HepG2 (cell line): ENCODE results near the gene C9orf78. TPM values are rescaled to one million over a fixed set of nuclear protein-coding genes. Genes with fewer than 3 reads are reported as not detected.

Source experiments
- ATAC-seq: fragments of 200-7000 bp; cut with Tn5 transposase; 3 replicates; pipeline ENCODE4 v1.9.1; 2020; ENCODE audit warnings: mild to moderate bottlenecking, moderate library complexity
- BruUV-seq: library from RNA; stranded (reverse); fragments of 400-500 nt; replicated peaks from 2 replicates; lab custom pipeline; 2021; lab: Mats Ljungman, UMichigan
- CTCF ChIA-PET: fragments of 300-600 bp; formaldehyde crosslinking; extraction: SDS; loops from one replicate; lab custom pipeline; 2021; ENCODE audit warnings: low total read pairs, inconsistent platforms, low intra/inter-chr PET ratio; lab: Yijun Ruan, JAX
- POLR2A ChIA-PET: fragments of 350-600 bp; sonication (Branson Sonifier 250); formaldehyde crosslinking; loops from one replicate; lab custom pipeline; 2020; ENCODE audit warnings: antibody characterized with exemption, inconsistent platforms; lab: Yijun Ruan, JAX
- DNase-seq: peaks from one replicate; pipeline ENCODE4 v3.0.0-alpha.2; 2015; ENCODE audit warnings: low spot score
- FAIRE-seq: peaks from 3 replicates; lab custom pipeline; 2011; peaks lifted over from hg19 to GRCh38; lab: Jason Lieb, UNC
- H2AFZ ChIP-seq: one replicate; pipeline ENCODE4 v1.6.1; 2011; ENCODE audit warnings: low read length, inconsistent platforms
- H3K27ac ChIP-seq: fragments of 300-600 bp; 3 replicates; pipeline ENCODE4 v1.8.0; 2011; ENCODE audit warnings: mixed run types, mild to moderate bottlenecking, mixed read lengths, low read length, inconsistent platforms; ENCODE audit not compliant: insufficient read depth; ENCODE audit errors: extremely low read length
- H3K27me3 ChIP-seq, 2 experiments: fragments of 200-600 bp in 1 of 2; 2 replicates in 1 of 2; 3 replicates in 1 of 2; pipeline versions ENCODE4 v1.6.0 to v1.8.0; 2011; ENCODE audit warnings: low read length in 2 of 2, mild to moderate bottlenecking in 2 of 2, moderate library complexity in 2 of 2, inconsistent platforms in 1 of 2; ENCODE audit not compliant: insufficient read depth in 2 of 2, control insufficient read depth in 1 of 2
- H3K36me3 ChIP-seq, 2 experiments: fragments of 200-600 bp in 1 of 2; replicated peaks in 1 of 2; 2 replicates in 1 of 2; 3 replicates in 1 of 2; pipeline versions ENCODE4 v1.5.1 to v1.8.0; 2011; ENCODE audit warnings: low read length in 2 of 2, inconsistent platforms in 1 of 2; ENCODE audit not compliant: insufficient read depth in 2 of 2, control insufficient read depth in 1 of 2
- H3K4me1 ChIP-seq: 2 replicates; pipeline ENCODE4 v1.5.1; 2012; ENCODE audit warnings: low read length, inconsistent platforms; ENCODE audit not compliant: insufficient read depth
- H3K4me2 ChIP-seq: 2 replicates; pipeline ENCODE4 v1.6.0; 2011; ENCODE audit warnings: low read depth, low read length, inconsistent platforms
- H3K4me3 ChIP-seq, 3 experiments: fragments of 200-600 bp in 1 of 3; sonication (generic), shearing (Covaris generic) in 1 of 3; replicated peaks in 1 of 3; 2 replicates each; pipeline ENCODE4 v1.5.1; 2011 to 2016; ENCODE audit warnings: low read length in 3 of 3, inconsistent platforms in 2 of 3, low read depth in 2 of 3, mild to moderate bottlenecking in 2 of 3, control low read depth in 1 of 3, mixed read lengths in 1 of 3; ENCODE audit not compliant: insufficient read depth in 1 of 3
- H3K79me2 ChIP-seq: one replicate; pipeline ENCODE4 v1.6.1; 2011; ENCODE audit warnings: low read length, inconsistent platforms; ENCODE audit not compliant: insufficient read depth
- H3K9ac ChIP-seq: 2 replicates; pipeline ENCODE4 v1.6.0; 2011; ENCODE audit warnings: mild to moderate bottlenecking, low read depth, low read length, inconsistent platforms; ENCODE audit not compliant: insufficient read depth
- H3K9me3 ChIP-seq: 2 replicates; pipeline ENCODE4 v1.5.1; 2012; ENCODE audit warnings: mild to moderate bottlenecking, low read length
- H4K20me1 ChIP-seq: 2 replicates; pipeline ENCODE4 v1.6.0; 2011; ENCODE audit warnings: inconsistent platforms, mild to moderate bottlenecking, low read length, moderate library complexity; ENCODE audit not compliant: insufficient read depth
- HOXA9 ChIP-seq: sonication (generic); formaldehyde crosslinking; IDR thresholded peaks from 2 replicates; pipeline ENCODE4 v1.8.1; 2022; ENCODE audit warnings: missing genetic modification reagents, mild to moderate bottlenecking, moderate library complexity, borderline replicate concordance
- JUNB ChIP-seq: sonication (generic); formaldehyde crosslinking; IDR thresholded peaks from 2 replicates; pipeline ENCODE4 v1.8.0; 2022; ENCODE audit warnings: missing genetic modification reagents, mild to moderate bottlenecking, borderline replicate concordance
- JUND ChIP-seq: sonication (generic); formaldehyde crosslinking; IDR thresholded peaks from 2 replicates; pipeline ENCODE4 v1.8.0; 2022; ENCODE audit warnings: mild to moderate bottlenecking, missing genetic modification reagents
- MED1 ChIP-seq: sonication (generic); formaldehyde crosslinking; IDR thresholded peaks from 2 replicates; pipeline ENCODE4 v1.4.0; 2020; ENCODE audit warnings: missing genetic modification reagents
- MYNN ChIP-seq: sonication (generic); formaldehyde crosslinking; IDR thresholded peaks from 2 replicates; pipeline ENCODE4 v1.4.0; 2020; ENCODE audit warnings: mild to moderate bottlenecking, low read depth, missing genetic modification reagents
- NCOA1 ChIP-seq: sonication (generic); formaldehyde crosslinking; IDR thresholded peaks from 2 replicates; pipeline ENCODE4 v1.9.0; 2021; ENCODE audit warnings: missing genetic modification reagents
- NR1H2 ChIP-seq: sonication (generic); formaldehyde crosslinking; IDR thresholded peaks from 2 replicates; pipeline ENCODE4 v1.8.1; 2022; ENCODE audit warnings: low read depth, missing genetic modification reagents, borderline replicate concordance
- NRL ChIP-seq: sonication (generic); formaldehyde crosslinking; IDR thresholded peaks from 2 replicates; pipeline ENCODE4 v1.5.0; 2020; ENCODE audit warnings: missing genetic modification reagents, mild to moderate bottlenecking, moderate library complexity, borderline replicate concordance
- SRSF1 ChIP-seq: fragments of 200-400 bp; formaldehyde crosslinking; optimal IDR thresholded peaks from 2 replicates; pipeline ENCODE3; 2017; ENCODE audit warnings: mild to moderate bottlenecking, low read depth, low read length, moderate library complexity
- TARDBP ChIP-seq: sonication (generic); formaldehyde crosslinking; IDR thresholded peaks from 2 replicates; pipeline ENCODE4 v1.8.0; 2022; ENCODE audit warnings: mild to moderate bottlenecking, missing genetic modification reagents
- ZNF317 ChIP-seq: sonication (generic); formaldehyde crosslinking; IDR thresholded peaks from 2 replicates; pipeline ENCODE4 v1.5.0; 2020; ENCODE audit warnings: mild to moderate bottlenecking, missing genetic modification reagents
- ZNF44 ChIP-seq: sonication (generic); formaldehyde crosslinking; IDR thresholded peaks from 2 replicates; pipeline ENCODE4 v1.5.1; 2020; ENCODE audit warnings: mild to moderate bottlenecking, missing genetic modification reagents
- ZNF446 ChIP-seq: sonication (generic); formaldehyde crosslinking; IDR thresholded peaks from 2 replicates; pipeline ENCODE4 v1.5.0; 2020; ENCODE audit warnings: mild to moderate bottlenecking, missing genetic modification reagents
- WGBS: methylation state at CpG from one replicate; pipeline ENCODE4 v1.1.6; 2017; ENCODE audit warnings: low lambda C conversion rate; 5-methylcytosine and 5-hydroxymethylcytosine counted together
- in situ Hi-C: cut with HindIII; loops from 2 replicates; pipeline ENCODE4 v1.10.0; 2017; ENCODE audit warnings: low pct_unique_long_range_greater_than_20kb; ENCODE audit not compliant: extremely low pct_ligation_motif_present
- intact Hi-C: fragments of 100-400 bp; cut with micrococcal nuclease; formaldehyde crosslinking; loops from one replicate; pipeline ENCODE4 v1.10.0; 2022; ENCODE audit not compliant: unreplicated experiment
- polyA plus RNA-seq, 8 experiments: library from polyadenylated mRNA; depleted of rRNA in 3 of 8; stranded (reverse) in 7 of 8; unstranded in 1 of 8; fragments of >200 nt; fragmentation: Illumina TruSeq in 4 of 8; extraction: Trizol in 4 of 8; gene quantifications; 2 replicates each; pipeline versions ENCODE4 v1.2.1 to v1.2.3, GENCODE V29; 2011 to 2016; ENCODE audit warnings: low read depth in 4 of 8, missing spikeins in 1 of 8, mixed read lengths in 1 of 8; ENCODE audit not compliant: insufficient read depth in 1 of 8
- total RNA-seq, 5 experiments: library from RNA; depleted of rRNA; stranded (reverse); fragments of >200 nt; fragmentation: Illumina TruSeq; extraction: Trizol; gene quantifications; 2 replicates each; pipeline ENCODE4 v1.2.3, GENCODE V29; 2016; ENCODE audit warnings: low read depth in 1 of 5
- TF ChIP-seq, protein P1 (sequence below): sonication (generic); formaldehyde crosslinking; IDR thresholded peaks from 2 replicates; pipeline ENCODE4 v1.5.1; 2020; ENCODE audit warnings: missing genetic modification reagents, mild to moderate bottlenecking, borderline replicate concordance
- TF ChIP-seq, protein P2 (sequence below): sonication (generic); formaldehyde crosslinking; IDR thresholded peaks from 2 replicates; pipeline ENCODE4 v1.4.0; 2020; ENCODE audit warnings: missing genetic modification reagents, low read depth, mild to moderate bottlenecking, borderline replicate concordance
- TF ChIP-seq, protein P3 (sequence below): sonication (generic); formaldehyde crosslinking; IDR thresholded peaks from 2 replicates; pipeline ENCODE4 v1.5.0; 2020; ENCODE audit warnings: missing genetic modification reagents
- TF ChIP-seq, protein P4 (sequence below): sonication (generic); formaldehyde crosslinking; IDR thresholded peaks from 2 replicates; pipeline ENCODE4 v1.8.1; 2022; ENCODE audit warnings: low read depth, mild to moderate bottlenecking, missing genetic modification reagents

C9orf78 gene
- total and polyA plus RNA-seq, 2 of the 13 experiments (the other 11 are each of a cell fraction or from before 2014, with no cell fraction given): 18.4 to 35.5 TPM

DNA sequence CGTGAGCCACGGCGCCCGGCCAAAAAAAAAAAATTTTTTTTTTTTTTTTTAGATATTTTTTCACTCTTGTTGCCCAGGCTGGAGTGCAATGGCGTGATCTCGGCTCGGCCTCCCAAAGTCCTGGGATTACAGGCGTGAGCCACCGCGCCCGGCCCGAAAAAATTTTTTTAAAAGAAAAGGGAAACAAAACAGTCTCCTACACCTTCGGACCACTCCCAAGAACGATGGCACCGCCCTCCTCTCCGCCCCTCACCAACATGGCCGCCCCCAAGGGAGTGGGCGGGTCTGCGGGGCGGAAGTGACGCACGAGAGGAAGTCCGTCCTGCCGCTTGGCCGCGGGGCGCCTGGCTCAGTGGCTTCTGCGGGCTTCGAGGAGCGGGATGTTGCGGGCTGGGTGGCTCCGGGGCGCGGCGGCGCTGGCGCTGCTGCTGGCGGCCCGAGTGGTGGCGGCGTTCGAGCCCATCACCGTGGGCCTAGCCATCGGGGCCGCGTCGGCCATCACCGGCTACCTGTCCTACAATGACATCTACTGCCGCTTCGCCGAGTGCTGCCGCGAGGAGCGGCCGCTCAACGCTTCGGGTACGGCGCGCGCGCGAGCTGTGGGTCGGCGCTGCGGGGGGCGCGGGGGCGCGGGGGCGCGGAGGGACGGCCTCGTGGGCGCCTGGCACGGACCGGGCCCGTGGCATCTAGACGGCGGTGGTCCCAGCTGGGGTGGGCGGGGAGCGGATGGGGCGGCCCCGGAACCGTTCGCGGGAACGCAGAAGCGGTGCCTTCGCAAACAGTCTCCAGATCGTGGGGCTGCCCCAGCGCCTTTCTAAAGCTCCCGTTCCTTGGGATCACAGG, 32.0 kb downstream of the C9orf78 start, which contains the start of gene TOR1B:
Gene TOR1B (plus strand): TSS at position 352 of the 843 bp plus-strand sequence. CDS start 29 bp downstream, at position 381.
- ATAC-seq: peak; percentile 92
- in situ Hi-C loops: no loop called here
- TF ChIP-seq, protein P1, sequence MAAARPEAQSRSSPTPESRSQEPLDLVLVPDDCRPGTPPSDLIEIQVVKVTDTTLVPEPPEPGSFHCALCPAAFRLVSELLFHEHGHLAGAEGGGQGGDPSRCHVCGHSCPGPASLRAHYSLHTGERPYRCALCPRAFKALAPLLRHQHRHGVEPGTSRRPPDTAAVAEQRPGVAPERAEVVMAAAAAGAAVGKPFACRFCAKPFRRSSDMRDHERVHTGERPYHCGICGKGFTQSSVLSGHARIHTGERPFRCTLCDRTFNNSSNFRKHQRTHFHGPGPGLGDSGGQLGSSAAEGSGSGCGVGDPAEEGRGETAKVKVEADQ (CRISPR knock-in tag): no peak; the same call in 1 of the 2 replicates
- no peak for TF ChIP-seq MYNN (CRISPR knock-in tag)
- TF ChIP-seq ZNF446: peak; percentile 77; the same call in 1 of the 2 replicates
- TF ChIP-seq, protein P2, sequence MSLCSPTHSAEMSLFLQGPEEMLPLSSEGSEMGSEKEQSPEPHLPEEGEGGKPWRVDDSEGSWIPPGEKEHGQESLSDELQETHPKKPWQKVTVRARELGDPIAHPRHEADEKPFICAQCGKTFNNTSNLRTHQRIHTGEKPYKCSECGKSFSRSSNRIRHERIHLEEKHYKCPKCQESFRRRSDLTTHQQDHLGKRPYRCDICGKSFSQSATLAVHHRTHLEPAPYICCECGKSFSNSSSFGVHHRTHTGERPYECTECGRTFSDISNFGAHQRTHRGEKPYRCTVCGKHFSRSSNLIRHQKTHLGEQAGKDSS: peak; percentile 47; the same call in 1 of the 2 replicates
- no peak for TF ChIP-seq JUND
- TF ChIP-seq, protein P3, sequence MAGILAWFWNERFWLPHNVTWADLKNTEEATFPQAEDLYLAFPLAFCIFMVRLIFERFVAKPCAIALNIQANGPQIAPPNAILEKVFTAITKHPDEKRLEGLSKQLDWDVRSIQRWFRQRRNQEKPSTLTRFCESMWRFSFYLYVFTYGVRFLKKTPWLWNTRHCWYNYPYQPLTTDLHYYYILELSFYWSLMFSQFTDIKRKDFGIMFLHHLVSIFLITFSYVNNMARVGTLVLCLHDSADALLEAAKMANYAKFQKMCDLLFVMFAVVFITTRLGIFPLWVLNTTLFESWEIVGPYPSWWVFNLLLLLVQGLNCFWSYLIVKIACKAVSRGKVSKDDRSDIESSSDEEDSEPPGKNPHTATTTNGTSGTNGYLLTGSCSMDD (CRISPR knock-in tag): no peak
- no peak for TF ChIP-seq JUNB (CRISPR knock-in tag)
- TF ChIP-seq ZNF44 (CRISPR knock-in tag): no peak
- no peak for TF ChIP-seq SRSF1
- peak; percentile 54 for TF ChIP-seq MED1
- TF ChIP-seq, protein P4, sequence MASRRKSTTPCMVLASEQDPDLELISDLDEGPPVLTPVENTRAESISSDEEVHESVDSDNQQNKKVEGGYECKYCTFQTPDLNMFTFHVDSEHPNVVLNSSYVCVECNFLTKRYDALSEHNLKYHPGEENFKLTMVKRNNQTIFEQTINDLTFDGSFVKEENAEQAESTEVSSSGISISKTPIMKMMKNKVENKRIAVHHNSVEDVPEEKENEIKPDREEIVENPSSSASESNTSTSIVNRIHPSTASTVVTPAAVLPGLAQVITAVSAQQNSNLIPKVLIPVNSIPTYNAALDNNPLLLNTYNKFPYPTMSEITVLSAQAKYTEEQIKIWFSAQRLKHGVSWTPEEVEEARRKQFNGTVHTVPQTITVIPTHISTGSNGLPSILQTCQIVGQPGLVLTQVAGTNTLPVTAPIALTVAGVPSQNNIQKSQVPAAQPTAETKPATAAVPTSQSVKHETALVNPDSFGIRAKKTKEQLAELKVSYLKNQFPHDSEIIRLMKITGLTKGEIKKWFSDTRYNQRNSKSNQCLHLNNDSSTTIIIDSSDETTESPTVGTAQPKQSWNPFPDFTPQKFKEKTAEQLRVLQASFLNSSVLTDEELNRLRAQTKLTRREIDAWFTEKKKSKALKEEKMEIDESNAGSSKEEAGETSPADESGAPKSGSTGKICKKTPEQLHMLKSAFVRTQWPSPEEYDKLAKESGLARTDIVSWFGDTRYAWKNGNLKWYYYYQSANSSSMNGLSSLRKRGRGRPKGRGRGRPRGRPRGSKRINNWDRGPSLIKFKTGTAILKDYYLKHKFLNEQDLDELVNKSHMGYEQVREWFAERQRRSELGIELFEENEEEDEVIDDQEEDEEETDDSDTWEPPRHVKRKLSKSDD (CRISPR knock-in tag): no peak
- TF ChIP-seq TARDBP (CRISPR knock-in tag): no peak
- TF ChIP-seq NCOA1 (CRISPR knock-in tag): no peak
- peak; percentile 65; the same call in 1 of the 2 replicates for TF ChIP-seq NRL
- no peak for TF ChIP-seq ZNF317 (CRISPR knock-in tag)
- no peak for TF ChIP-seq NR1H2
- TF ChIP-seq HOXA9 (CRISPR knock-in tag): no peak

More for the DNA sequence above, 32.0 kb downstream of the C9orf78 start, which contains the start of gene TOR1B:
- FAIRE-seq: peak; percentile 81
- ChIA-PET POLR2A (interaction anchor here (0.6 to 1.4 kb wide), 4 partner anchors 8 to 31 kb away, joined by 3 read pairs; no protein-coding TSS in a partner anchor), CTCF (no interaction called here)
- Histone ChIP-seq H3K27me3 (no peaks in the 10 kb centered on the region), H3K9ac (peak within 1 kb of the TSS; percentile 63), H3K4me2 (peak within 1 kb of the TSS; percentile 89), H4K20me1 (no peaks in the 10 kb centered on the region), H2AFZ (no peak within 1 kb of the TSS), H3K4me1 (peaks cover 26% of the 10 kb centered on the region), H3K27ac (peak within 1 kb of the TSS; percentile 39), H3K79me2 (peaks cover 9% of the 10 kb centered on the region), H3K36me3 (peaks cover 2 to 9% of the 10 kb centered on the region in 2 experiments; a peak in 3 of 5 replicates), H3K9me3 (no peaks in the 10 kb centered on the region), H3K4me3 (peak within 1 kb of the TSS; percentile 75 to 88 (median 84))
- 2% methylated on average over 22 of the region's 93 CpGs for WGBS
- intact Hi-C loops: no loop called here
- no TSS peak for BruUV-seq
- DNase-seq: peak; percentile 86
